ENCODE results near the gene SCFD2. TPM values are rescaled to one million over a fixed set of nuclear protein-coding genes. Genes with fewer than 3 reads are reported as not detected.

The SCFD2 gene
- total and polyA plus RNA-seq, 2 of the 8 experiments (the other 6 are each of a cell fraction or from before 2014, with no cell fraction given): 6.2 to 10.2 TPM

- peak overlapping the region; percentile 10 for H3K4ac ChIP-seq (replicated peaks; ENCODE audit: insufficient read length, low read depth, low read length)
- no peak overlapping the region for H3K9ac ChIP-seq (replicated peaks in 1 of 4; ENCODE audit: extremely low read depth in 1 of 4, low read depth in 3 of 4, low read length in 3 of 4)
- DNase-seq (ENCODE audit: low read depth in 1 of 2, low spot score in 2 of 2) (no peak), FAIRE-seq (no peak)
- 0 out of 2 replicates have a peak overlapping the region, but pooled peaks have one; percentile 19 for H3K18ac ChIP-seq (ENCODE audit: extremely low read depth, low read length)
- no peaks in the 10 kb centered on the region for H3K23me2 ChIP-seq (ENCODE audit: low read depth, low read length)
- H2BK5ac ChIP-seq (ENCODE audit: low read depth, low read length): no peak overlapping the region; the same call in 1 of the 2 replicates
- peak overlapping the region; percentile 93; the same call in 1 of the 2 replicates for H2BK20ac ChIP-seq (ENCODE audit: low read length)
- H2AFZ ChIP-seq (ENCODE audit: low read length): no peak overlapping the region
- H3K4me2 ChIP-seq (ENCODE audit: insufficient read depth in 1 of 2, low read depth in 2 of 2, low read length in 2 of 2): no peak overlapping the region
- H3K23ac ChIP-seq (ENCODE audit: insufficient read length): no peak overlapping the region
- no peaks in the 10 kb centered on the region for H3K79me1 ChIP-seq (ENCODE audit: low read depth, low read length)
- H3K36me3 ChIP-seq (ENCODE audit: control insufficient read depth in 2 of 4, insufficient read depth in 4 of 4, low read length in 3 of 4): no peaks in the 10 kb centered on the region
- no peaks in the 10 kb centered on the region for H3K79me2 ChIP-seq (ENCODE audit: control insufficient read depth in 1 of 2, insufficient read depth in 2 of 2, low read length in 2 of 2)
- no peaks in the 10 kb centered on the region for H4K20me1 ChIP-seq (replicated peaks in 1 of 2; ENCODE audit: control insufficient read depth in 1 of 2, insufficient read depth in 2 of 2, low read length in 2 of 2)
- no peak overlapping the region for H2AK5ac ChIP-seq (ENCODE audit: low read depth, low read length)
- 88% methylated on average over 4 of the region's 4 CpGs; no CpG with 5 or more reads in 1 of the 2 experiments for WGBS, 2 experiments (ENCODE audit: extremely low coverage in 1 of 2, insufficient coverage in 1 of 2, insufficient read length in 1 of 2, insufficient replicate concordance in 2 of 2, low coverage in 1 of 2, low lambda C conversion rate in 2 of 2, missing lambda C conversion rate in 1 of 2)
- no peak overlapping the region for H4K91ac ChIP-seq (replicated peaks; ENCODE audit: insufficient read length, low read length)
- H3K56ac ChIP-seq (replicated peaks; ENCODE audit: insufficient read length, low read depth, low read length): no peak overlapping the region
- H4K5ac ChIP-seq (ENCODE audit: insufficient read length, low read depth, low read length): no peak overlapping the region
- peak overlapping the region; percentile 5; the same call in 1 of the 2 replicates for H2BK15ac ChIP-seq (ENCODE audit: low read length)
- POLR2A ChIA-PET (ENCODE audit: partially characterized antibody): interaction anchor here (0.7 to 3.4 kb wide), 12 partner anchors 9 to 296 kb away, joined by 3 to 14 read pairs (median 4); no protein-coding TSS in a partner anchor
- H3K4me3 ChIP-seq (ENCODE audit: extremely low read depth in 1 of 4, insufficient read depth in 2 of 4, low read depth in 3 of 4, low read length in 4 of 4): no peak overlapping the region
- H2BK12ac ChIP-seq (ENCODE audit: low read depth, low read length): peak overlapping the region; percentile 75; the same call in 1 of the 2 replicates
- no peak overlapping the region for H3K14ac ChIP-seq (ENCODE audit: insufficient read length)
- H3K4me1 ChIP-seq (replicated peaks in 1 of 4; ENCODE audit: control insufficient read depth in 3 of 4, insufficient read depth in 4 of 4, low read length in 3 of 4): peaks cover 2 to 16% (median 9%) of the 10 kb centered on the region in 4 experiments; a peak in 5 of 7 replicates
- no peak overlapping the region for H4K8ac ChIP-seq (ENCODE audit: extremely low read depth, insufficient read depth, low read length)
- H3K27ac ChIP-seq (ENCODE audit: low read depth, low read length): no peak overlapping the region
- CTCF ChIA-PET (ENCODE audit: partially characterized antibody): interaction anchor here (0.6 to 6.0 kb wide), 9 partner anchors 20 to 464 kb away, joined by 3 to 24 read pairs (median 4); no protein-coding TSS in a partner anchor
- H3K27me3 ChIP-seq (replicated peaks in 1 of 4; ENCODE audit: control insufficient read depth in 3 of 4, extremely low read depth in 1 of 4, insufficient read depth in 3 of 4, low read length in 3 of 4): no peaks in the 10 kb centered on the region
- no peaks in the 10 kb centered on the region for H3K9me3 ChIP-seq (ENCODE audit: insufficient read depth in 2 of 2, low read depth in 1 of 2, low read length in 1 of 2)
- H2BK120ac ChIP-seq (replicated peaks; ENCODE audit: low read depth, low read length): peak overlapping the region; percentile 50
- TF ChIP-seq KDM1A (IDR thresholded peaks at IDR 0.05; ENCODE audit: borderline replicate concordance, low read length) (peak; percentile 93), MAX (IDR thresholded peaks at IDR 0.05) (peak; percentile 53; the same call in 1 of the 2 replicates)
Measured at GRCh38 chr4:52883707-52884669, 481.9 kb downstream of the SCFD2 start.

Data from H1 (cell line).